Subcutaneous abdominal adipose tissue (tissue), 5 donors: ENCODE results near the gene MC2R.

Source experiments
- H3K27ac ChIP-seq: one replicate; pipeline ENCODE4 v1.7.0; 2013; ENCODE audit warnings: low read depth, mild to moderate bottlenecking, inconsistent platforms, low read length, moderate library complexity
- H3K27me3 ChIP-seq, 5 donors: one replicate each; pipeline ENCODE4 v1.7.0; 2013; ENCODE audit warnings: low read length in 5 of 5, inconsistent platforms in 1 of 5; ENCODE audit not compliant: control insufficient read depth in 5 of 5, insufficient read depth in 4 of 5
- H3K36me3 ChIP-seq, 5 donors: one replicate each; pipeline ENCODE4 v1.7.0; 2013; ENCODE audit warnings: low read length in 5 of 5; ENCODE audit not compliant: control insufficient read depth in 5 of 5, insufficient read depth in 5 of 5
- H3K4me1 ChIP-seq, 5 donors: one replicate each; pipeline ENCODE4 v1.7.0; 2013; ENCODE audit warnings: low read length in 5 of 5, mild to moderate bottlenecking in 3 of 5, moderate library complexity in 1 of 5; ENCODE audit not compliant: control insufficient read depth in 5 of 5, insufficient read depth in 5 of 5
- H3K4me3 ChIP-seq, 5 donors: one replicate each; pipeline ENCODE4 v1.7.0; 2013; ENCODE audit warnings: low read length in 5 of 5, low read depth in 1 of 5
- H3K9ac ChIP-seq, 5 donors: one replicate each; pipeline ENCODE4 v1.7.0; 2013; ENCODE audit warnings: low read length in 5 of 5, mild to moderate bottlenecking in 4 of 5, moderate library complexity in 3 of 5
- H3K9me3 ChIP-seq, 5 donors: one replicate each; pipeline ENCODE4 v1.7.0; 2013; ENCODE audit warnings: low read length in 5 of 5; ENCODE audit not compliant: control insufficient read depth in 5 of 5
- donor health status: healthy.
- donor health status: healthy.
- donor health status: healthy.
- donor health status: healthy.
- donor health status: healthy.

Gene MC2R

DNA sequence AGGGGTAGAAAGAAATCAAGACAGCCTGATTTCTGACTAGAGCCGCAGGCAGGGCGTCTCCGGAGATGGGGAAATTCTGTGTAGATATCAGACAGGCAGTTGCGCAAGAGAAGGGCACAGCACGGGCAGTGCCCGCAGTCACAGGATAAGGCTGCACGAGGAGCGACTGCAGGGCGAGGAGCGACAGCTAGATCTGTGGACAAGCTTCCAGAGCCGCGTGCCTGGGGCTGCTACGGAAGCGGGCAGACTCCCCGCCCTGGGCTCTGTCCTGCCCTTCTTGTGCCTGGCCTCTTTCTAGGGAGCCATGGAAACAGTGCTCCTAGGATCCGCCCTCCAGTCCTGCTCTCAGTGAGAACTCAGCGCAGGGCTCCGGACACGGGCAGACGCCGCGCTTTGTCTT is 78.8 kb downstream of the MC2R start:
- H3K27me3 ChIP-seq: peaks cover 0 to 22% (median 8%) of the 10 kb centered on the region in 5 donors
- no peaks in the 10 kb centered on the region for H3K4me1 ChIP-seq
- no peak overlapping the region for H3K27ac ChIP-seq
- no peak overlapping the region for H3K9ac ChIP-seq
- no peaks in the 10 kb centered on the region for H3K36me3 ChIP-seq
- no peak overlapping the region for H3K4me3 ChIP-seq
- no peaks in the 10 kb centered on the region for H3K9me3 ChIP-seq

DNA sequence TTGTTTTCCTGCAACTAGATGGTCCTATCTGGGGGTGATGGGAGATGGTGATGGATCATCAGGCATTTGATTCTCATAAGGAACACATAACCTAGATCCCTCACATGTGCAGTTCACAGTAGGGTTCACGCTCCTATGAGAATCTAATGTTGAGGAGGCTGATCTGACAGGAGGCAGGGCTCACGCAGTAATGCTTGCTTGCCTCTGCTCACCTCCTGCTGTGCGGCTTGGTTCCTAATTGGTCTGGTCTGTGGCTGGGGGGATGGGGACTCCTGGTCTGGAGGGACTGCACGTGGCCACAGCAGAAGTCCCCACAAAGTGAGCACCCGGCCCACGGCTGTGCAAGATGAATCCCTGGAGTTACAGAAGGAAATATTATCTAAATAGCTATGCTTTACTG is 80.1 kb downstream of the MC2R start:
- no peaks in the 10 kb centered on the region for H3K9me3 ChIP-seq
- no peak overlapping the region for H3K27ac ChIP-seq
- no peaks in the 10 kb centered on the region for H3K36me3 ChIP-seq
- H3K27me3 ChIP-seq: peaks cover 0 to 26% (median 9%) of the 10 kb centered on the region in 5 donors
- no peaks in the 10 kb centered on the region for H3K4me1 ChIP-seq
- no peak overlapping the region for H3K4me3 ChIP-seq
- no peak overlapping the region for H3K9ac ChIP-seq

DNA sequence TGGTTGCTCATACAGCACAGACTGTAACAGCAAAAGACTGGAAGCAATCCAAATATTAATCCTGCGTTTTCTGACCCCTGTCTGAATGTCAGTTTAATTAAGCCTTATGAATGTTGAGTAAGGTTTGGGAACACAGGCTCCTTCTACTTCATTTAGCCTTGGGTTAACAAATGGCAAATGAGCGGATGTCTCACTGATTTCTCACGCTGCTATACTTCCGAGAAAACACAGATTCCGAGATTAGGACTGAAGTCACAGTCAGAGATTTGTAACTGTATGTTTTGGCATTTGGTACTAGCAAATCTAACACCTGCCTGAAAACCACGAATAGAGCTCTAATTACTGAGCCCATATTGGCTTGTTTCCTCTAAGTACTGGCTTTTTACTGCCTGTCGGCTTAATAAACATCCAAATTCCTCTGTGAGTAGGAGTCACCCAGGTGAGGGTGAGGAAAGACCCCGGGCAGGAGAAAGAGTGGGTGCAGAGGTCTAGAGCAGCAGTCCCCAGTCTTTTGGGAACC is 80.8 kb downstream of the MC2R start:
- no peak overlapping the region for H3K4me3 ChIP-seq
- no peak overlapping the region for H3K27ac ChIP-seq
- H3K9me3 ChIP-seq: no peaks in the 10 kb centered on the region
- no peaks in the 10 kb centered on the region for H3K4me1 ChIP-seq
- H3K36me3 ChIP-seq: no peaks in the 10 kb centered on the region
- no peak overlapping the region for H3K9ac ChIP-seq
- peaks cover 0 to 26% (median 9%) of the 10 kb centered on the region in 5 donors for H3K27me3 ChIP-seq
